HG03520 (cell line): ENCODE results near the gene USP10.
A peak's percentile ranks its signal among the peaks of the same experiment; 100 is the strongest.

Experiments
- ATAC-seq: cut with Tn5 transposase; IDR thresholded peaks from one replicate; pipeline ENCODE4 v1.9.1; 2021; ENCODE audit warnings: mild to moderate bottlenecking, moderate library complexity; ENCODE audit not compliant: unreplicated experiment

Gene USP10

GRCh38 chr16:84699712-84700445, at the start of gene USP10:
USP10 (plus strand) TSS chr16:84700000; CDS start chr16:84700091, 91 bp downstream.
- ATAC-seq, result peak; percentile 70

DNA sequence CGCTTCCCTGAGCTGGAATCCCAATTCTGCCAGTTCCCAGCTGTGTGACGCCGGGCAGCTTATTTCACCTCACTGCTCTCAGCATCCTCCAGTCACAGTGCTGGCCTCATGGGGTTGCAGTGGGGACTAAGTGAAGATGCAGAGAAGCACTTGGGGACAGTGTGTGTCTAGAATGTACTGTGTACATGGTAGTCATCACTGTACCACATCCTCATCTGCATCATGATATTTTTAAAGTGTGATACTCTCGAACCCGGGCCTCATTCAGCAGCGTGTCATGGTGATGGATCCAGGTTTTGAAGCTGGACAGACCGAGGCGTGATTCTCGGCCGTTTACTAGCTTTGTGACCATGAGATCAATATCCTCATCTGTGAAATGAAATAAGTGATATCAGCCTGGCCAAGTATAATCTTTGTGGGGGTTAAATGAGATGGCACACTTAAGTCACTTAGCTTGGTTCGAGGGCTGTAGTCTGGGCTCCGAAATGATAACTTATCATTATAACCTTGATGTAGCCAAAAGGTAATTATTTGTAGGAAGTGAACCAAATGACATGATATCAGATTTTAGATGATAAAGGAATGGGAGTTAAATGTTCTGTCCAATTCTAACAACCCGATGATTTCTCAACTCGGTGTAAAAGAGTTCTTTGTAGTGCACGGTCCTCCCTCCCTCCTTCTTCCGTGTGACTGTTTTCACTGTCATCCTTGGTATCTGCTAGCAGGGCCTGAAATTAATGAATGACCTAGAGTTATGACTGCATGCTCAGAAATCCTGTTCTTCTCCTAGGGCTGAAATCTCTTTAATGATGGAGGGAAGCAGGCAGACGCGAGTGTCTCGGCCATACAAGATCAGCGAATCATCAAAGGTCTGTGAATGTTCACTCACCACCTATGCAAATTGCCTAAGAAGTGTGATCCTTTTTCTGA, 49.5 kb upstream of the USP10 start:
- ATAC-seq, result no peak

GRCh38 chr16:84652566-84652965, 47.2 kb upstream of the USP10 start:
- ATAC-seq, result no peak

DNA sequence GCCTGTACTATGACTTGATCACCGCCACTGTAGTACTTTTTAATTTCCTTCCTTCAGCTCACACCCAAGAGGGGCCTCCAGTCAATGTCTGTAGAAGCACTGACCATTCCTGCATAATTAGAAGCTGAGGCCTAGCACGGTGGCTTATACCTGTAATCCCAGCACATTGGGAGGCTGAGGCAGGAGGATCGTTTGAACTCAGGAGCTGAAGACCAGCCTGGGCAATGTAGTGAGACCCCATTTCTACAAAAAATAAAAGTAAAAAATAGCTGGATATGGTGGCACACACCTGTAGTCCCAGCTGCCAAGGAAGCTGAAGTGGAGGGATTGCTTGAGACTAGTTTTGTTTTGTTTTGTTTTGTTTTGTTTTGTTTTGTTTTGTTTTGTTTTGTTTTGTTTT, 45.6 kb upstream of the USP10 start:
- no peak for ATAC-seq

DNA sequence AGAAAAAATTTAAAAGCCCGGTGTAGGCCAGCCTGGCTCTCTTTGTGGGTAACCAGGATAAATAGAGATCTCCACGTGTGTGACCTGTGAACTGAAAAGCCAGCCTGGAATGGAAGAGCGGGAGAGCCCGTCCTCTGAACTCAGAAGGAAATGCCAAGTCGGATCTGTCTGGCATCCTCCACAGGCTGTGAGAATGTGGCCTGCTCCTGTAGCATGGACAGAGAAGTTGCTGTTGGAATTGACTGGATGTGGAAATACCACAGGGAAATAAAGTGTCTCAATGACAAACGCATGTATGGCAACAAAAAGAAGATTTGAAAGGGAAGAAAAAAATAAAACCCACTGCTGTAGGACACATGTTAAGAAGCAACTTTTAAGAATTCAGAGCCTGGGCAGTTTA, 44.8 kb upstream of the USP10 start:
- ATAC-seq, result no peak

DNA sequence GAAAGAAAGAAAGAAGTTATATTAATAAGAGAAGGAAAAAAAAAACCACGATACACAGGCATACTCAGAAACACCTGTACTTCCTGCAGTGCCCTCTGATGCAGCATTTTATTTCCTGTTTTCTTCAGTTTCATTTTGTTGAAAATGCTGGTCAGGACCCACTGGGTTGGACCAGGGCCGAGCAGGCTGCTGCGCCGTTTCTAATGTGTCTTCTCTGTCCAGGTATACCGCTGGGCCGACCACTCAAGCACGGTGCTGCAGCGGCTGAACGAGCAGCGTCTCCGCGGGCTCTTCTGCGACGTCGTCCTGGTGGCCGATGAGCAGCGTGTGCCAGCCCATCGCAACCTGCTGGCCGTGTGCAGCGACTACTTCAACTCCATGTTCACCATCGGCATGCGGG, 43.2 kb upstream of the USP10 start:
- ATAC-seq, result no peak

DNA sequence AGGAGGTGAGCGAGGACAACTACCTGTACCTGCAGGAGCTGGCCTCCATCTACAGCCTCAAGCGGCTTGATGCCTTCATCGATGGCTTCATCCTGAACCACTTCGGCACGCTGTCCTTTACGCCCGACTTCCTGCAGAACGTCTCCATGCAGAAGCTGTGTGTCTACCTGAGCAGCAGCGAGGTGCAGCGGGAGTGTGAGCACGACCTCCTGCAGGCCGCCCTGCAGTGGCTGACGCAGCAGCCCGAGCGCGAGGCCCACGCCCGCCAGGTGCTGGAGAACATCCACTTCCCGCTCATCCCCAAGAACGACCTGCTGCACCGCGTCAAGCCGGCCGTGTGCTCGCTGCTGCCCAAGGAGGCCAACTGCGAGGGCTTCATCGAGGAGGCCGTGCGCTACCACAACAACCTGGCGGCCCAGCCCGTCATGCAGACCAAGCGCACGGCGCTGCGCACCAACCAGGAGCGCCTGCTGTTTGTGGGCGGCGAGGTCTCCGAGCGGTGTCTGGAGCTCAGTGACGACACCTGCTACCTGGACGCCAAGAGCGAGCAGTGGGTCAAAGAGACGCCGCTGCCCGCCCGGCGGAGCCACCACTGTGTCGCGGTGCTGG, 42.5 kb upstream of the USP10 start:
- no peak for ATAC-seq

DNA sequence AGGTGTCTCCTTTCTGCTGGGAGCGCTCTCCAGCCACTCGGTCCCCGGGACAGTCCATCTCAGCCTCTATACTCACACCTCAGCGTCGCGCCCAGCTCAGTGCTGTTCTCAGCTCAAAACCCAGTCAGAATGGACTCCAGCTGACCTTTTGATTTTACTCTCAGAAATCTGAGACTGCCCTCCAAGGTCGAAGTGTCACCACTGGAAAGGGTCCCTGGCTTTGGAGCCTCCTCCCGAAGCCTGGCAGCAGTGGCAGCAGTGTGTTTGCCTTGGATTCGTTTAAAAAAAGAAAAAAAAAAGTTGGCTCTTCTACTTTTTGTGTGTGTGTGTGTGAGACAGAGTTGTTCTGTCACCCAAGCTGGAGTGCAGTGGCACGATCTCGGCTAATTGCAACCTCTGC, 41.1 kb upstream of the USP10 start:
- ATAC-seq, result no peak

DNA sequence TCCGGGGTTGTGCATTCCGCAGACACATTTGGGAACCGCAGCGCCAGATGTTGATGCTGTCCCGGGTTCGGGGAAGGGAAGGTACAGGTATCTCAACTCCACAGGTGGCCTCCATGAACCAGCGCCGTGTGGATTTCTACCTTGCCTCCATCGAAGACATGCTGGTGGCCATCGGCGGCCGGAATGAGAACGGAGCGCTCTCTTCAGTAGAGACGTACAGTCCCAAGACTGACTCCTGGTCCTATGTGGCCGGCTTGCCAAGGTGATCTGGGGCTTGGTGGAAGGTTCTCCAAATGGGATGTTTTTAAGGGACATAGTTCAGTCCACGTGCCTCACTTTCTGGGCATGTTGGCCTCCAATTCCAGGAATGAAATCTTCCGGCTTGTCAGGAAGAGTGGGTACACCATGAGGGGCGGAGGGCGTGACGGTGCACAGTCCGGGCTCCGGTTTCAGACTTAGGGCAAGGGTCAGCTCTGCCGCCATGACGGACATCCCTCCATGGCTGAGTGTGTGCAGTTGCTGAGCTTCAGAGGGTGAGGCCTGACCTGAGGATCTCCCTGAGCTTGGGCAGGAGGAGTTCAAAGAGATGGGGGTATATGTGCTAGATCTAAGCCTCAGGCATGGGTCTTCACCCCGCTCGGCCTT, 40.0 kb upstream of the USP10 start:
- no peak for ATAC-seq

DNA sequence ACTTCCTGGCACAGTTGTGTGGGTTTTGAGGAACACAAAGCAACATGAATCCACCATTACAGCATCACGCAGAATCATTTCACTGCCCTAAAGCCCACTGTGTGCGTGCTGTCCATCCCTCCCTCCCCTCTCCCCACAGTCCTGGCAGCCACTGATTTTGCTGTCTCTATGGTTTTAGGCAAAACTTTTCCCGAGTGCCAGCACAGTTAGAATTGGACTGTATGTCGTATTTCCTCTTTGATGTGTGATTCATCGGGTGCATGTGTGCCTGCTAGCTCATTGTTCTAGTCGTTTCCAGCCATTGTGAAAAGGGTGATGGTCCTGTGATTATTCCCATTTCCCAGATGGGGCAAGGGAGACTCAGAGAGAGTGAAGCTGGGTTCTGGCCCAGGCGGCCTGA, 38.8 kb upstream of the USP10 start:
- ATAC-seq, result no peak

DNA sequence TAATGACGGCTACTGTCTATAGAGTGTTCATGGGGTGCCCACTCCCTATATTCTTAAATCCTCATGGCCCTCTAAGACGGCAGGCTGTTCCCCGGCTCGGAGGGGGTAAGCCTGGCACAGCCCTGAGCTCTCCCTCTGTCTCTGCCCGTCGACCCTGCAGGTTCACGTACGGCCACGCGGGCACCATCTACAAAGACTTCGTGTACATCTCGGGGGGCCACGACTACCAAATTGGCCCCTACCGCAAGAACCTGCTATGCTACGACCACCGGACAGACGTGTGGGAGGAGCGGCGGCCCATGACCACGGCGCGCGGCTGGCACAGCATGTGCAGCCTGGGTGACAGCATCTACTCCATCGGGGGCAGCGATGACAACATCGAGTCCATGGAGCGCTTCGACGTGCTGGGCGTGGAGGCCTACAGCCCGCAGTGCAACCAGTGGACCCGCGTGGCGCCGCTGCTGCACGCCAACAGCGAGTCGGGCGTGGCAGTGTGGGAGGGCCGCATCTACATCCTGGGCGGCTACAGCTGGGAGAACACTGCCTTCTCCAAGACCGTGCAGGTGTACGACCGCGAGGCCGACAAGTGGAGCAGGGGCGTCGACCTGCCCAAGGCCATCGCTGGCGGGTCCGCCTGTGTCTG, 38.3 kb upstream of the USP10 start:
- ATAC-seq, result no peak

- ATAC-seq, result no peak
Observed at GRCh38 chr16:84662471-84662870, 37.3 kb upstream of the USP10 start.

GRCh38 chr16:84663433-84664101, 36.2 kb upstream of the USP10 start:
- peak; percentile 71 for ATAC-seq

DNA sequence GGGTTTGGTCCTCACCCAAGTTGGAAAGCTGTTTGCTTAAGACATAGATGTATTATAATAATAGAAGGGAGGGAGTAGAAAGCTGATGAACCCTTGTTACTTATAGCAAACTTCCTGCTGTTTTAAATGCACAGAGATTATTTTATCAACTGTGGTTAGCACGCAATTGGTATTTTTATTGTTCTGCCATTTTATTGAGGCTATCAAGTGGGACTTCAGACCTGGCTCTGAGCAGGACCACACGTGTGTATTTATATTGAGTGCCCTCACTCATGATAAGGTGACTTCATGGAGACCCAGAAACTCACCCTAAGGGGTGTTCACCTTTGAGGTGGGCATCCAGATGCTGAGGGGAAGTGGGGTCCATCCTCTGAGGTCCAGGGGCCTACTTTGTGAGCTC, 34.4 kb upstream of the USP10 start:
- no peak for ATAC-seq

DNA sequence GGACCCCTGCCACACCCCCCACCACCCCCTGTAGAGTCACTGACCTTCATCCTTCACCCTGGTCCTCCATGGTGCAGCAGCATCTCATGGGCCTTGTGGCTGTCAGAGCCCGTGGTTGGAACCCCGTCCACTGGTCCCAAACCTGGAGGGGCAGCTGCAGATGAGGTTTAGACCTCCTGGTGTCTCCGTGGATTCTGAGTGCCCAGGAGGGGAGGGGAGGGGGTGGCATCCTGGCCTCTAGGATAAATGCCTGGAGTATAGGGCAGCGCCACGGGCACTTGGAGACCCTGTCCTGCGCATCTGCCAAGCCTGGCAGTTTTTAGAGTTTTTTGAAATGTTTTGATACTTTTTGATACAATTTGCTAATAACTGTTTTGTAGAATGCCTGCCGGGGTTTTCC, 34.0 kb upstream of the USP10 start:
- ATAC-seq, result no peak

DNA sequence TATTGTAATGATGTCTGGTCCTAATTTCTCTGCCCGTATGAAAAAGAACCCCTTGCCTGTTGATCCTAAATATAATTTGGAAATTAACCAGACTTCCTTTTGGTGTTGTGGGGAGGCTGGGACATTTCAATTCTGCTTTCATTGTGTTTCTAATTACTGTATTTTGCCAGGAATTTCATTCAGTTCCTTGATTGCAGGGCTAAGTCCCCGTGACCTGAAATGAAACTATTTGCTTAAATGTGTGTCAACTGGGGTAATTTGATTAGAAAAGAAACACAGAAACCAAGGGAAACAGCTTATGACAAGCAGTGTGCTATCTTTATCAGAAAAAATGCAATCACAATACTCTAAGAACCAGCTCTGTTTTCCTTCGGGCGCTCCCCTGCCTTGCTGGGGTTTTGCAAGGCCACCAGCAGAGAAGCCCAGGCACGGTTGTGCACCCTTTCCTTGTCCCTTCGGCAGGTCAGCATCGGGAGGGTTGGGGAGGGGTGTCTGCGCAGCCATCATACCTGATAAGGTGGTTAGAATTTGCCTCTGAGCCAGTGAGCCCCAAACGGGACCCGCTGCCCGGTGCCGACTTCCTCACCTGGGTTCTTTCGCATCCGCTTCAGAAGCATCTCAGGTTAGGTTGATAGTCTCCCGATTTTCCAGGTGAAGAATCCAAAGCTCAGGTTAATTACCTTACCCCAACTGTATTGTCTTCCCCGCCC, 32.0 kb upstream of the USP10 start:
- no peak for ATAC-seq

DNA sequence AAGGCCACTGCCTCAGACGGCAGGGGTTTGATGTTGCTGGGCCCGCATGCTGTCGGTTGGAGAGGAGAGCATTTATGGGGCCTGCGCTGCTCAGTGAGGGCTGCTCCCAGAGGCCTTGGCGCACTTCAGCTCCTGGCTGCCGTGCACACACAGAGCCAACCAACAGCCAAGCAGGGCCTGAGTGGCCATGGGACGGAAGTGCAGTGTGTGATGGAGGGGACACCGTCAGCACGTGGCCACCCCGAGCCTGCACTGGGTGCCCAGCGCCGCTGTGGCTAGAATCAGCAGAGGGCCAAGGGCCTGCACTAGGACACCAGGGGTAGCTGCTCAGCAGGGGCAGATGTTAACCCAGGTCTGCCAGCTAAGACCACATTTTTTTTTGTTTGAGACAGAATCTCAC, 29.7 kb upstream of the USP10 start:
- no peak for ATAC-seq

DNA sequence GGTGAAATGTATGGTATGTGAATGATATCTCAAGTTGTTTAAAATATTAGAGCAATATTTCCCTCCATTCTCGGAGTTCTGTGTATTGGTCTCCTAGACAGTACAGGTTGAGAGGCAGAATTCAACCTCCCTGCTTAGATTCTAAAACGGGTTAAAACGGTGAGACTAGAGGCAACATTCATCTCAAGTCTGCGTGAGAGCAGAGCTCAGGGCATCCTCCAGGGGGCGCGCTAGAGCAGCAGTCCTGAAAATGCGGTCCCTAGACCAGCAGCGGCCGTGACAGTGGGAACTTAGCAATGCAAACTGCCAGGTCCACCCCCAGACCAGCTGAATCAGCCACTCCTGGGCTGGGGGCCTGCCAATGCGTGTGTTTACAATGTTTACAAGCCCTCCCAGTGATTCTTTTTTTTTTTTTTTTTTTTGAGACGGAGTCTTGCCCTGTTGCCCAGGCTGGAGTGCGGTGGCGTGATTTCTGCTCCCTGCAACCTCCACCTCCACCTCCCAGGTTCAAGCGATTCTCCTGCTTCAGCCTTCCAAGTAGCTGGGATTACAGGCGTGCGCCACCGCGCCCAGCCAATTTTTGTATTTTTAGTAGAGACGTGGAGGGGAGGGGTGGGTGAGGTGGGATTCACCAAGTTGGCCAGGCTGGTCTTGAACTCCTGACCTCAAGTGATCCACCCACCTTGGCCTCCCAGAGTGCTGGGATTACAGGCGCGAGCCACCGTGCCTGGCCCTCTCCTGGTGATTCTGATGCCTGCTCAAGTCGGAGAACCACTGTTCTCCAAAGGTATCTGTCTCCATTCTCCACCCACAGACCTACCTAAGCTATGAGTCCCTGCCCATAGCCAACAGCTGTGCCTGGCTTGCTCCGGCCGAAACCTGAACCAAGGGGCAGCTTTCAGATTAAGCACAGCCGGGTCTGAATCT, 27.3 kb upstream of the USP10 start:
- peak; percentile 51 for ATAC-seq

GRCh38 chr16:84673203-84673535, 26.6 kb upstream of the USP10 start:
- no peak for ATAC-seq
